K562 (cell line): ENCODE measurements around the gene TIA1. TPM values are rescaled to one million over a fixed set of nuclear protein-coding genes. Genes with fewer than 3 reads are reported as not detected.
A peak's percentile ranks its signal among the peaks of the same experiment; 100 is the strongest.

ENCODE experiments used
- ATAC-seq: fragments of 200-7000 bp; cut with Tn5 transposase; 3 replicates; pipeline ENCODE4 v1.9.1; 2020; ENCODE audit warnings: moderate library complexity
- BruUV-seq: library from RNA; stranded (reverse); fragments of 400-500 nt; replicated peaks from 2 replicates; lab custom pipeline; 2021; lab: Mats Ljungman, UMichigan
- CTCF ChIA-PET: fragments of 300-600 bp; formaldehyde crosslinking; extraction: SDS; loops from one replicate; lab custom pipeline; 2021; ENCODE audit warnings: low intra/inter-chr PET ratio; lab: Yijun Ruan, JAX
- POLR2A ChIA-PET: fragments of 300-600, 350-650 bp; sonication (Branson Sonifier 250); formaldehyde crosslinking; extraction: SDS; loops from one replicate; lab custom pipeline; 2021; ENCODE audit warnings: antibody characterized with exemption, inconsistent platforms; lab: Yijun Ruan, JAX
- DNase-seq, 4 experiments: peaks; one replicate each; pipeline versions ENCODE4 v3.0.0 to v3.0.0-alpha.2; 2011 to 2018; ENCODE audit warnings: low spot score in 3 of 4, mixed read lengths in 3 of 4; ENCODE audit errors: extremely low read depth in 1 of 4
- FAIRE-seq: peaks from 2 replicates; lab custom pipeline; 2011; peaks lifted over from hg19 to GRCh38; lab: Jason Lieb, UNC
- H2AFZ ChIP-seq: 2 replicates; pipeline ENCODE4 v1.6.0; 2011; ENCODE audit warnings: low read depth, low read length, control low read depth, inconsistent platforms
- H3K27ac ChIP-seq: fragments of 200-600 bp; 3 replicates; pipeline ENCODE4 v1.8.0; 2011; ENCODE audit warnings: low read depth, mild to moderate bottlenecking, control low read depth, inconsistent platforms, low read length, moderate library complexity, mixed read lengths; ENCODE audit errors: extremely low read depth
- H3K27me3 ChIP-seq, 2 experiments: fragments of 300-600 bp in 1 of 2; 2 replicates in 1 of 2; 3 replicates in 1 of 2; pipeline versions ENCODE4 v1.6.0 to v1.8.0; 2011; ENCODE audit warnings: inconsistent platforms in 2 of 2, low read length in 2 of 2, mild to moderate bottlenecking in 1 of 2, mixed read lengths in 1 of 2, moderate library complexity in 1 of 2; ENCODE audit not compliant: control insufficient read depth in 2 of 2, insufficient read depth in 2 of 2
- H3K36me3 ChIP-seq: fragments of 300-600 bp; 3 replicates; pipeline ENCODE4 v1.8.0; 2011; ENCODE audit warnings: mild to moderate bottlenecking, low read length, inconsistent platforms; ENCODE audit not compliant: control insufficient read depth, insufficient read depth
- H3K4me1 ChIP-seq, 2 experiments: fragments of 200-600 bp in 1 of 2; replicated peaks in 1 of 2; 2 replicates in 1 of 2; 3 replicates in 1 of 2; pipeline versions ENCODE4 v1.5.1 to v1.8.0; 2011; ENCODE audit warnings: inconsistent platforms in 2 of 2, low read length in 2 of 2, mild to moderate bottlenecking in 1 of 2, mixed read lengths in 1 of 2, moderate library complexity in 1 of 2; ENCODE audit not compliant: control insufficient read depth in 2 of 2, insufficient read depth in 2 of 2
- H3K4me2 ChIP-seq: 2 replicates; pipeline ENCODE4 v1.6.1; 2011; ENCODE audit warnings: low read length, control low read depth, inconsistent platforms, mixed read lengths; ENCODE audit not compliant: insufficient read depth
- H3K4me3 ChIP-seq: fragments of 200-600 bp; sonication (generic), shearing (Covaris generic); 2 replicates; pipeline ENCODE4 v1.5.1; 2016; ENCODE audit warnings: control low read depth, inconsistent platforms
- H3K79me2 ChIP-seq: fragments of 200-600 bp; 3 replicates; pipeline ENCODE4 v1.8.0; 2011; ENCODE audit warnings: low read length, inconsistent platforms; ENCODE audit not compliant: control insufficient read depth, insufficient read depth
- H3K9ac ChIP-seq, 2 experiments: 2 replicates each; pipeline versions ENCODE4 v1.6.0 to v1.6.1; 2011; ENCODE audit warnings: low read depth in 2 of 2, low read length in 2 of 2, control low read depth in 1 of 2, inconsistent platforms in 1 of 2, mild to moderate bottlenecking in 1 of 2, mixed read lengths in 1 of 2; ENCODE audit not compliant: insufficient read depth in 1 of 2
- H3K9me1 ChIP-seq: one replicate; pipeline ENCODE4 v1.6.0; 2011; ENCODE audit warnings: inconsistent platforms, mild to moderate bottlenecking, low read length, moderate library complexity; ENCODE audit not compliant: control insufficient read depth, insufficient read depth
- H3K9me3 ChIP-seq: replicated peaks from 2 replicates; pipeline ENCODE4 v1.5.1; 2011; ENCODE audit warnings: low read depth, low read length, inconsistent platforms; ENCODE audit not compliant: control insufficient read depth, insufficient read depth
- H4K20me1 ChIP-seq: replicated peaks from 2 replicates; pipeline ENCODE4 v1.6.1; 2011; ENCODE audit warnings: low read length, inconsistent platforms, mixed read lengths; ENCODE audit not compliant: control insufficient read depth, insufficient read depth
- CTCF ChIP-seq, 3 experiments: IDR thresholded peaks in 2 of 3; conservative IDR thresholded peaks in 1 of 3; 2 replicates each; pipeline ENCODE4 v1.5.1; 2011 to 2012; ENCODE audit warnings: low read length in 3 of 3, mild to moderate bottlenecking in 3 of 3, control low read depth in 2 of 3, improper control_type of control experiment in 1 of 3, inconsistent platforms in 1 of 3, low read depth in 1 of 3, mixed read lengths in 1 of 3, moderate library complexity in 1 of 3; ENCODE audit not compliant: insufficient read depth in 2 of 3
- PHB ChIP-seq: fragments of 250-450 bp; sonication (Bioruptor Pico); IDR thresholded peaks from 2 replicates; pipeline ENCODE4 v1.5.0; 2021
- RAD21 ChIP-seq, 2 experiments: fragments of 250-450 bp in 1 of 2; fragments of 450-650 bp in 1 of 2; sonication (Bioruptor Pico) in 1 of 2; formaldehyde crosslinking in 1 of 2; IDR thresholded peaks in 1 of 2; conservative IDR thresholded peaks in 1 of 2; 2 replicates each; pipeline versions ENCODE4 v1.4.0 to v1.8.0; 2020 to 2022; ENCODE audit warnings: mild to moderate bottlenecking in 2 of 2, moderate library complexity in 1 of 2
- WGBS: fragments of 100-300 bp; shearing (Covaris generic); methylation state at CpG from one replicate; pipeline ENCODE4 v1.1.6; 2016; ENCODE audit warnings: low coverage, mixed read lengths; ENCODE audit not compliant: insufficient coverage; ENCODE audit errors: missing lambda C conversion rate; 5-methylcytosine and 5-hydroxymethylcytosine counted together
- in situ Hi-C: fragments of 300-500 bp; cut with MboI; formaldehyde crosslinking; loops from 4 replicates; pipeline ENCODE4 v1.15.0; 2018; ENCODE audit warnings: inconsistent platforms, mixed read lengths
- intact Hi-C: fragments of 100-400 bp; cut with micrococcal nuclease; formaldehyde crosslinking; loops from 2 replicates; pipeline ENCODE4 v1.14.2; 2022
- polyA plus RNA-seq, 8 experiments: library from polyadenylated mRNA; depleted of rRNA in 4 of 8; stranded (reverse) in 5 of 8; unstranded in 3 of 8; fragments of >200 nt; fragmentation: Nextera tagmentation in 2 of 8; fragmentation: Illumina TruSeq in 1 of 8; extraction: Ambion mirVana in 2 of 8; extraction: Trizol in 1 of 8; gene quantifications; 2 replicates each; pipeline versions ENCODE4 v1.2.1 to v1.2.3, GENCODE V29; 2011 to 2014; ENCODE audit warnings: inconsistent platforms in 1 of 8, missing spikeins in 1 of 8
- total RNA-seq, 7 experiments: library from RNA; depleted of rRNA in 6 of 7; stranded (reverse); fragments of >200 nt in 6 of 7; fragmentation: Illumina TruSeq in 2 of 7; extraction: Trizol in 2 of 7; gene quantifications; 2 replicates each; pipeline versions ENCODE4 v1.2.1 to v1.2.3, GENCODE V29; 2011 to 2021; ENCODE audit warnings: low replicate concordance in 1 of 7

The TIA1 gene
- total and polyA plus RNA-seq, 9 of the 15 experiments (the other 6 are each of a cell fraction or from before 2014, with no cell fraction given): 25.3 to 129 (median 79.6) TPM

DNA sequence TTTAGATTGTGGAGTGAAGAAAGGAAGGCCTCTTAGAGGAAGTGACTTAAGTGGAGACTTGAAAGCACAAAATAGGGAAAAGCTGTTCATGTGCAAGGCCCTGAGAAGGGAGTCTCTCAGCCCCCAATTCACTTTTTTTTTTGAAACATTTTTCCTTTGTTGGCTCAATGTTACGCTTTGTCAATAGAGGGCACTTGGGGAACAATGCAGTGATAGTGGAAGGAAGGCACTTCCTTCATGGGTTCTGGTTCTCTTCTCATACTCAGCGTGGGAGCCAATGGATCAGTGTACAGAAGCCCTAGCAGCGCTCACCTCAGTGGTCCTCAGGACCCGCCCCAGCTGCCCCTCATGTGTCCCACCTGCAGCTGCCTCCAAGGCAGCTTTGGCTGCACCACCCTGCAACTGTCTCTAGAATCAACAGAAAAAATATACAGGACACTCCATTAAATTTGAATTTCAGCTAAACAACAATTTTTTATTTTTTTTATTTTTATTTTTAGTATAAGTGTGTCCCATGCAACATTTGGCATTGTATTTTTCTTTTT lies 49.0 kb downstream of the TIA1 start:
- ChIA-PET POLR2A (no interaction called here), CTCF (no interaction called here)
- Histone ChIP-seq H3K9ac (peak overlapping the region in 1 of 2 experiments; percentile 73; a peak in 1 of 4 replicates), H3K9me1 (no peaks in the 10 kb centered on the region), H3K27me3 (no peaks in the 10 kb centered on the region), H3K4me3 (no peak overlapping the region), H3K4me1 (no peaks in the 10 kb centered on the region), H4K20me1 (no peaks in the 10 kb centered on the region), H3K79me2 (no peaks in the 10 kb centered on the region), H2AFZ (no peak overlapping the region), H3K4me2 (no peak overlapping the region), H3K27ac (no peak overlapping the region), H3K36me3 (no peaks in the 10 kb centered on the region), H3K9me3 (no peaks in the 10 kb centered on the region)
- BruUV-seq: no TSS peak
- ATAC-seq (peak; percentile 70), DNase-seq (peak in 1 of 4 experiments; percentile 22), FAIRE-seq (peak; percentile 67)
- intact Hi-C loops (loop anchor here (5.0 kb wide), 1 partner anchor 103 kb away; the partner anchor contains the start of gene FAM136A), in situ Hi-C loops (no loop called here)
- WGBS: 23% methylated on average over 4 of the region's 4 CpGs
- peak in 1 of 2 experiments; percentile 37; a peak in 1 of 4 replicates for TF ChIP-seq RAD21 (CRISPR knock-in tag; conservative IDR thresholded peaks at IDR 0.05 in 1 of 2, IDR thresholded peaks at IDR 0.05 in 1 of 2)
- TF ChIP-seq PHB (CRISPR knock-in tag): no peak
- TF ChIP-seq CTCF (IDR thresholded peaks at IDR 0.05 in 2 of 3, conservative IDR thresholded peaks at IDR 0.05 in 1 of 3; ENCODE audit: insufficient read depth in 2 of 3, low read depth in 1 of 3, low read length in 3 of 3): peak in 1 of 3 experiments; percentile 32; a peak in 2 of 6 replicates
